Measurements from ENCODE around the gene EPHA4. TPM values are rescaled to one million over a fixed set of nuclear protein-coding genes. Genes with fewer than 3 reads are reported as not detected.

EPHA4 gene
- total RNA-seq, 2 experiments from 2014 or later = 11.7 to 11.8 TPM

GRCh38 chr2:221397187-221397586 lies 174.9 kb downstream of the EPHA4 start:
- DNase-seq = no peak
- H3K4me3 Mint-ChIP-seq = no peak overlapping the region
- H3K36me3 Mint-ChIP-seq (ENCODE audit: low read depth) = no peaks in the 10 kb centered on the region
- no peak overlapping the region for H3K27ac Mint-ChIP-seq
- POLR2A ChIA-PET = no interaction called here
- CTCF ChIA-PET = no interaction called here
- H3K9me3 Mint-ChIP-seq = no peaks in the 10 kb centered on the region
- H3K27me3 Mint-ChIP-seq = peaks cover 3% of the 10 kb centered on the region
- H3K4me1 Mint-ChIP-seq = peaks cover 2% of the 10 kb centered on the region

- Mint-ChIP-seq H3K27ac (no peak overlapping the region), H3K36me3 (ENCODE audit: low read depth) (no peaks in the 10 kb centered on the region), H3K9me3 (no peaks in the 10 kb centered on the region), H3K4me3 (no peak overlapping the region), H3K4me1 (peaks cover 2% of the 10 kb centered on the region), H3K27me3 (no peaks in the 10 kb centered on the region)
- ChIA-PET CTCF (no interaction called here), POLR2A (no interaction called here)
- DNase-seq = no peak
Measured at GRCh38 chr2:221392228-221392881, 179.7 kb downstream of the EPHA4 start.

GRCh38 chr2:221390878-221391277 lies 181.2 kb downstream of the EPHA4 start:
- H3K36me3 Mint-ChIP-seq (ENCODE audit: low read depth) = no peaks in the 10 kb centered on the region
- CTCF ChIA-PET = no interaction called here
- H3K4me3 Mint-ChIP-seq = no peak overlapping the region
- H3K27me3 Mint-ChIP-seq = peaks cover 1% of the 10 kb centered on the region
- no peak for DNase-seq
- H3K9me3 Mint-ChIP-seq = no peaks in the 10 kb centered on the region
- no peak overlapping the region for H3K27ac Mint-ChIP-seq
- H3K4me1 Mint-ChIP-seq = peaks cover 2% of the 10 kb centered on the region
- POLR2A ChIA-PET = no interaction called here

GRCh38 chr2:221389904-221390303 lies 182.2 kb downstream of the EPHA4 start:
- peaks cover 1% of the 10 kb centered on the region for H3K27me3 Mint-ChIP-seq
- H3K4me3 Mint-ChIP-seq = no peak overlapping the region
- DNase-seq = no peak
- POLR2A ChIA-PET = no interaction called here
- no peaks in the 10 kb centered on the region for H3K9me3 Mint-ChIP-seq
- no peaks in the 10 kb centered on the region for H3K36me3 Mint-ChIP-seq (ENCODE audit: low read depth)
- H3K4me1 Mint-ChIP-seq = peaks cover 2% of the 10 kb centered on the region
- CTCF ChIA-PET = no interaction called here
- no peak overlapping the region for H3K27ac Mint-ChIP-seq

GRCh38 chr2:221389421-221389820 lies 182.7 kb downstream of the EPHA4 start:
- no peaks in the 10 kb centered on the region for H3K36me3 Mint-ChIP-seq (ENCODE audit: low read depth)
- no peaks in the 10 kb centered on the region for H3K9me3 Mint-ChIP-seq
- no peak for DNase-seq
- peaks cover 1% of the 10 kb centered on the region for H3K27me3 Mint-ChIP-seq
- POLR2A ChIA-PET = no interaction called here
- H3K4me3 Mint-ChIP-seq = no peak overlapping the region
- CTCF ChIA-PET = no interaction called here
- H3K27ac Mint-ChIP-seq = no peak overlapping the region
- H3K4me1 Mint-ChIP-seq = peaks cover 2% of the 10 kb centered on the region

- Mint-ChIP-seq H3K36me3 (ENCODE audit: low read depth) (no peaks in the 10 kb centered on the region), H3K27ac (no peak overlapping the region), H3K4me1 (peaks cover 2% of the 10 kb centered on the region), H3K4me3 (no peak overlapping the region), H3K9me3 (no peaks in the 10 kb centered on the region), H3K27me3 (peaks cover 1% of the 10 kb centered on the region)
- ChIA-PET POLR2A (no interaction called here), CTCF (no interaction called here)
- no peak for DNase-seq
Measured at GRCh38 chr2:221388891-221389290, 183.2 kb downstream of the EPHA4 start.

GRCh38 chr2:221385716-221386115 lies 186.4 kb downstream of the EPHA4 start:
- H3K27ac Mint-ChIP-seq = no peak overlapping the region
- DNase-seq = no peak
- POLR2A ChIA-PET = no interaction called here
- no peaks in the 10 kb centered on the region for H3K9me3 Mint-ChIP-seq
- CTCF ChIA-PET = no interaction called here
- no peak overlapping the region for H3K4me3 Mint-ChIP-seq
- peaks cover 1% of the 10 kb centered on the region for H3K27me3 Mint-ChIP-seq
- H3K4me1 Mint-ChIP-seq = no peaks in the 10 kb centered on the region
- H3K36me3 Mint-ChIP-seq (ENCODE audit: low read depth) = no peaks in the 10 kb centered on the region

- H3K4me3 Mint-ChIP-seq = no peak overlapping the region
- no peaks in the 10 kb centered on the region for H3K9me3 Mint-ChIP-seq
- H3K4me1 Mint-ChIP-seq = no peaks in the 10 kb centered on the region
- CTCF ChIA-PET = no interaction called here
- no peak overlapping the region for H3K27ac Mint-ChIP-seq
- no peaks in the 10 kb centered on the region for H3K36me3 Mint-ChIP-seq (ENCODE audit: low read depth)
- H3K27me3 Mint-ChIP-seq = peaks cover 1% of the 10 kb centered on the region
- POLR2A ChIA-PET = no interaction called here
- DNase-seq = no peak
Measured at GRCh38 chr2:221381928-221382488, 190.1 kb downstream of the EPHA4 start.

GRCh38 chr2:221380686-221381085 lies 191.4 kb downstream of the EPHA4 start:
- no peaks in the 10 kb centered on the region for H3K36me3 Mint-ChIP-seq (ENCODE audit: low read depth)
- DNase-seq = no peak
- POLR2A ChIA-PET = no interaction called here
- no peaks in the 10 kb centered on the region for H3K4me1 Mint-ChIP-seq
- no peak overlapping the region for H3K27ac Mint-ChIP-seq
- no peak overlapping the region for H3K4me3 Mint-ChIP-seq
- no peaks in the 10 kb centered on the region for H3K9me3 Mint-ChIP-seq
- H3K27me3 Mint-ChIP-seq = no peaks in the 10 kb centered on the region
- CTCF ChIA-PET = no interaction called here

- Mint-ChIP-seq H3K9me3 (no peaks in the 10 kb centered on the region), H3K27ac (no peak overlapping the region), H3K27me3 (peaks cover 2% of the 10 kb centered on the region), H3K4me3 (no peak overlapping the region), H3K36me3 (ENCODE audit: low read depth) (no peaks in the 10 kb centered on the region), H3K4me1 (no peaks in the 10 kb centered on the region)
- ChIA-PET CTCF (no interaction called here), POLR2A (no interaction called here)
- no peak for DNase-seq
Measured at GRCh38 chr2:221380062-221380461, 192.0 kb downstream of the EPHA4 start.

GRCh38 chr2:221377597-221377996 lies 194.5 kb downstream of the EPHA4 start:
- Mint-ChIP-seq H3K27me3 (peaks cover 4% of the 10 kb centered on the region), H3K4me1 (no peaks in the 10 kb centered on the region), H3K4me3 (no peak overlapping the region), H3K36me3 (ENCODE audit: low read depth) (no peaks in the 10 kb centered on the region), H3K27ac (no peak overlapping the region), H3K9me3 (no peaks in the 10 kb centered on the region)
- POLR2A ChIA-PET = no interaction called here
- DNase-seq = no peak
- CTCF ChIA-PET = no interaction called here

- H3K4me3 Mint-ChIP-seq = no peak overlapping the region
- H3K27ac Mint-ChIP-seq = no peak overlapping the region
- no peaks in the 10 kb centered on the region for H3K36me3 Mint-ChIP-seq (ENCODE audit: low read depth)
- no peak for DNase-seq
- H3K9me3 Mint-ChIP-seq = no peaks in the 10 kb centered on the region
- no peaks in the 10 kb centered on the region for H3K4me1 Mint-ChIP-seq
- POLR2A ChIA-PET = interaction anchor here (0.8 kb wide), 1 partner anchor 172 kb away, joined by 3 read pairs; no protein-coding TSS in a partner anchor
- peaks cover 4% of the 10 kb centered on the region for H3K27me3 Mint-ChIP-seq
- CTCF ChIA-PET = no interaction called here
Measured at GRCh38 chr2:221377066-221377465, 195.0 kb downstream of the EPHA4 start.

GRCh38 chr2:221374234-221374633 lies 197.9 kb downstream of the EPHA4 start:
- Mint-ChIP-seq H3K9me3 (no peaks in the 10 kb centered on the region), H3K4me1 (no peaks in the 10 kb centered on the region), H3K27ac (no peak overlapping the region), H3K36me3 (ENCODE audit: low read depth) (no peaks in the 10 kb centered on the region), H3K27me3 (peaks cover 7% of the 10 kb centered on the region), H3K4me3 (no peak overlapping the region)
- no peak for DNase-seq
- CTCF ChIA-PET = no interaction called here
- POLR2A ChIA-PET = no interaction called here

- Mint-ChIP-seq H3K36me3 (ENCODE audit: low read depth) (no peaks in the 10 kb centered on the region), H3K27ac (no peak overlapping the region), H3K9me3 (no peaks in the 10 kb centered on the region), H3K4me3 (no peak overlapping the region), H3K4me1 (no peaks in the 10 kb centered on the region), H3K27me3 (peaks cover 7% of the 10 kb centered on the region)
- ChIA-PET CTCF (no interaction called here), POLR2A (no interaction called here)
- DNase-seq = no peak
Measured at GRCh38 chr2:221372907-221373306, 199.2 kb downstream of the EPHA4 start.

Measured in activated CD4-positive, alpha-beta memory T cell treated with anti-CD3 and anti-CD28 coated beads, Interleukin-2, amount 10 ng/mL, durations not matched to agents 7 days and 5 days (primary cell).